ENCODE measurements around the gene C17orf67.

GRCh38 chr17:56765449-56765848 lies 68.3 kb downstream of the C17orf67 start:
- TF ChIP-seq CTCF (IDR thresholded peaks at IDR 0.05; ENCODE audit: poor library complexity, severe bottlenecking) = no peak
- TF ChIP-seq RAD21 (conservative IDR thresholded peaks at IDR 0.05) = no peak
- TF ChIP-seq POLR2AphosphoS5 (IDR thresholded peaks at IDR 0.05) = no peak
- no peak for TF ChIP-seq TAF1 (IDR thresholded peaks at IDR 0.05; ENCODE audit: low read depth)
- TF ChIP-seq EZH2 (IDR thresholded peaks at IDR 0.05; ENCODE audit: borderline replicate concordance, insufficient read depth, low read length, poor library complexity, severe bottlenecking) = no peak
- TF ChIP-seq, protein P1, sequence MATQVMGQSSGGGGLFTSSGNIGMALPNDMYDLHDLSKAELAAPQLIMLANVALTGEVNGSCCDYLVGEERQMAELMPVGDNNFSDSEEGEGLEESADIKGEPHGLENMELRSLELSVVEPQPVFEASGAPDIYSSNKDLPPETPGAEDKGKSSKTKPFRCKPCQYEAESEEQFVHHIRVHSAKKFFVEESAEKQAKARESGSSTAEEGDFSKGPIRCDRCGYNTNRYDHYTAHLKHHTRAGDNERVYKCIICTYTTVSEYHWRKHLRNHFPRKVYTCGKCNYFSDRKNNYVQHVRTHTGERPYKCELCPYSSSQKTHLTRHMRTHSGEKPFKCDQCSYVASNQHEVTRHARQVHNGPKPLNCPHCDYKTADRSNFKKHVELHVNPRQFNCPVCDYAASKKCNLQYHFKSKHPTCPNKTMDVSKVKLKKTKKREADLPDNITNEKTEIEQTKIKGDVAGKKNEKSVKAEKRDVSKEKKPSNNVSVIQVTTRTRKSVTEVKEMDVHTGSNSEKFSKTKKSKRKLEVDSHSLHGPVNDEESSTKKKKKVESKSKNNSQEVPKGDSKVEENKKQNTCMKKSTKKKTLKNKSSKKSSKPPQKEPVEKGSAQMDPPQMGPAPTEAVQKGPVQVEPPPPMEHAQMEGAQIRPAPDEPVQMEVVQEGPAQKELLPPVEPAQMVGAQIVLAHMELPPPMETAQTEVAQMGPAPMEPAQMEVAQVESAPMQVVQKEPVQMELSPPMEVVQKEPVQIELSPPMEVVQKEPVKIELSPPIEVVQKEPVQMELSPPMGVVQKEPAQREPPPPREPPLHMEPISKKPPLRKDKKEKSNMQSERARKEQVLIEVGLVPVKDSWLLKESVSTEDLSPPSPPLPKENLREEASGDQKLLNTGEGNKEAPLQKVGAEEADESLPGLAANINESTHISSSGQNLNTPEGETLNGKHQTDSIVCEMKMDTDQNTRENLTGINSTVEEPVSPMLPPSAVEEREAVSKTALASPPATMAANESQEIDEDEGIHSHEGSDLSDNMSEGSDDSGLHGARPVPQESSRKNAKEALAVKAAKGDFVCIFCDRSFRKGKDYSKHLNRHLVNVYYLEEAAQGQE (IDR thresholded peaks at IDR 0.05; ENCODE audit: borderline replicate concordance) = no peak
- no peak for TF ChIP-seq MXI1 (conservative IDR thresholded peaks at IDR 0.05; ENCODE audit: poor library complexity, severe bottlenecking)

All from neural cell (in vitro differentiated cells).